Measurements from ENCODE around the gene IFNA4. TPM values are rescaled to one million over a fixed set of nuclear protein-coding genes. Genes with fewer than 3 reads are reported as not detected.
"Not testable (repeated sequence)": the region's sequence is repeated elsewhere in the genome, so short reads cannot be mapped to it uniquely, and the experiment has no call there.

Gene IFNA4
- total RNA-seq, 5 donors from 2014 or later (not counting 1 experiment from before 2014, with no cell fraction given): not detected

DNA sequence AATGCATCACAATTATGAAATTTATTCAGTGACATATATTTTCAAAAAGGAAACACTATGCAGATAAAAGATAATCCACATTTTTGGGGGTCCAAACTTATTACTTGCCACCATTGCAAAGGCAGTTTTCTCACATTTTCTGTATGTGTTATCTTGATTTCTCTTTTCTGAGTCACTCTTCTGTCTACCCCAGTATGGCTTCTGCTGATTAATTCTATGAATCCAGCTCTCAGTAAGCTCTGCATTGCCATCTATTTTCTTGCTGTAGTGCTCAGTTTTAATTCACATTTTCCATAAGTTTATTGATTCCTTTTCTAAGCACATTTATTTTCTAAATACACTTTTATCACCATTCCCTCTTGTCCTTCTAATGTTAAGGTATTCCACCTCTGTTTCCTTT, 17.8 kb upstream of the IFNA4 start:
- DNase-seq (no peak), ATAC-seq (replicated peaks in 1 of 4) (no peak)
- no peaks in the 10 kb centered on the region for H3K27me3 ChIP-seq (replicated peaks in 1 of 2; ENCODE audit: control insufficient read depth in 2 of 2, extremely low read depth in 1 of 2, insufficient read depth in 2 of 2, low read length in 1 of 2)
- Mint-ChIP-seq H3K27ac (no peak overlapping the region), H3K9me3 (peaks cover 0 to 5% (median 0%) of the 10 kb centered on the region in 3 donors), H3K4me1 (no peaks in the 10 kb centered on the region), H3K27me3 (peaks cover 18 to 19% of the 10 kb centered on the region in 2 donors), H3K36me3 (peaks cover 5% of the 10 kb centered on the region), H3K4me3 (no peak overlapping the region)
- H3K36me3 ChIP-seq (ENCODE audit: control insufficient read depth in 2 of 2, extremely low read depth in 1 of 2, insufficient read depth in 1 of 2, low read length in 1 of 2): no peaks in the 10 kb centered on the region
- ChIA-PET CTCF (no interaction called here), POLR2A (interaction anchor here in 1 of 2 donors (0.6 kb wide), 1 partner anchor 607 kb away, joined by 3 read pairs; no protein-coding TSS in a partner anchor)
- no peaks in the 10 kb centered on the region for H3K4me1 ChIP-seq (ENCODE audit: control insufficient read depth in 1 of 2, extremely low read depth in 1 of 2, insufficient read depth in 2 of 2, low read length in 2 of 2)
- H3K9me3 ChIP-seq: no peaks in the 10 kb centered on the region
- H3K4me3 ChIP-seq (ENCODE audit: control insufficient read depth in 1 of 2, extremely low read depth in 1 of 2, low read length in 1 of 2): no peak overlapping the region
- no peak overlapping the region for H3K27ac ChIP-seq (ENCODE audit: low read length)

DNA sequence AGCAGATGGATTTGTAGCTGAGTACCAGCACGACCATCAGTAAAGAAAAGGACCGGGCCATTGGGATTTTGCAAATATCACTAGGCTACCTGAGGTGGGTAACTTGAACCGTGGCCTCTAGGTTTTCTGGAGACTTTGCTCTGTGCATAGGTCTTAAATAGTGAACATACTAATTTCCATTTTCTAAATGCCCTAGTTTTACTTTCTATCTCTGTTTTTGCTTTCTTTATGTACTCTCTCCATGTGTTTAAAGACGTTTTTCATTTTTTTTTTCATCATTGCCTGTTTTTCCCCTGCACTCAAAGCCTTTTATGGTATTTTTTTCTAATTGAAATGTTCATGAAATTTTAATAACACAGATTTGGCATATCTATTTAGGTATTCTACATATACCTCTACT, 14.7 kb upstream of the IFNA4 start, which contains the start of gene IFNA7:
IFNA7 (minus strand) TSS at position 101 of the 400 bp plus-strand sequence; CDS start at position 61, 40 bp downstream.
- CTCF ChIA-PET; DNase-seq; H3K4me1 ChIP-seq (ENCODE audit: control insufficient read depth in 1 of 2, extremely low read depth in 1 of 2, insufficient read depth in 2 of 2, low read length in 2 of 2); H3K36me3 Mint-ChIP-seq; ATAC-seq (replicated peaks in 1 of 4); H3K27me3 ChIP-seq (replicated peaks in 1 of 2; ENCODE audit: control insufficient read depth in 2 of 2, extremely low read depth in 1 of 2, insufficient read depth in 2 of 2, low read length in 1 of 2); H3K36me3 ChIP-seq (ENCODE audit: control insufficient read depth in 2 of 2, extremely low read depth in 1 of 2, insufficient read depth in 1 of 2, low read length in 1 of 2); H3K27ac Mint-ChIP-seq; H3K27ac ChIP-seq (ENCODE audit: low read length); H3K4me3 Mint-ChIP-seq; H3K9me3 ChIP-seq; H3K9me3 Mint-ChIP-seq; H3K4me1 Mint-ChIP-seq; H3K4me3 ChIP-seq (ENCODE audit: control insufficient read depth in 1 of 2, extremely low read depth in 1 of 2, low read length in 1 of 2): not testable (repeated sequence)
- POLR2A ChIA-PET: interaction anchor here in 1 of 2 donors (0.6 kb wide), 1 partner anchor 573 kb away, joined by 3 read pairs; no protein-coding TSS in a partner anchor
- WGBS (ENCODE audit: insufficient coverage): 93% methylated on average over 2 of the region's 4 CpGs
- peaks cover 17 to 19% of the 10 kb centered on the region in 2 donors for H3K27me3 Mint-ChIP-seq

DNA sequence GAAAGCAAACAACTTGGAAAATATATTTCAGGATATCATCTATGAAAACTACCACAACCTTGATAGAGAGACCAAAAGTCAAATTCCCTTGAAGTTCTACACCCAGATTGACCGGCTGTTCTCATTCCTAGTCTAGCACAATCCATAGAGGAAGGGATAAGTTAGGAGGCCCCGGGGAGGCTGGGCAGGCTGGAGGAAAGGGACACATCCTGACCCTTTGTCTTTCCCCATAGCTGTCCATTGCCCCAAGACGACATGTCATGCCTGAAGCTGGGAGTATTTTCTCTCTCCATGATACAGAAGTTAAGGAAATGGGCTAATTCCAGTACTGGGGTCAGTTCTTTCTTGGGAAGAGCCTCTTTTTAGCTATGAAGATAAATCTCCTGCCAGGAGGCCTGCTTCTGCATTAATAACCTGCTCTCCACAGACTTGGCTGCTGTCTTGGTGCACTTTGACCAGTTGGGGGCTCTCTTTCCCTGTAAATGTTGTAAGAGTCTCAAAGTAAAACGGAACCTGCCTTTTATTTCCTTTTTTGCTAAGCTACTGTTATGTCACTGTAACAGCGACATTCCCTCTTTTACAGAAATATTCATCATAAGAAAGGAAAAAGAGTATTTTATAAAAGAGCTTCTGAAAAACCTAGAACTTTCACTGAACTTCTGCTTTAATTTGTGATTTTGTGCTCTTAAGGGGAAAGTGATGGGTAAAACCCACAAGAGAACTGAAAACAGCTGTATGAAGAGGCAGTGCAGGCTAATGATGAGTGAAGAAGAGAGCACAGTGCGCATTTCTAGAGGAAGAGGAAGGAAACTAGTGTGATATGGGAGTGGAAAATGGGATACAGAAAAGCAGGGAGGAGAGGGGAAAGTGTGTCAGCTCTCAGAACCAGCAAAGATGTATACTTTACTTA, 7.7 kb upstream of the IFNA4 start:
- H3K36me3 Mint-ChIP-seq; H3K4me1 ChIP-seq (ENCODE audit: control insufficient read depth in 1 of 2, extremely low read depth in 1 of 2, insufficient read depth in 2 of 2, low read length in 2 of 2); H3K4me1 Mint-ChIP-seq; H3K36me3 ChIP-seq (ENCODE audit: control insufficient read depth in 2 of 2, extremely low read depth in 1 of 2, insufficient read depth in 1 of 2, low read length in 1 of 2); H3K9me3 Mint-ChIP-seq; POLR2A ChIA-PET; H3K4me3 ChIP-seq (ENCODE audit: control insufficient read depth in 1 of 2, extremely low read depth in 1 of 2, low read length in 1 of 2); H3K9me3 ChIP-seq; H3K27ac ChIP-seq (ENCODE audit: low read length): not testable (repeated sequence)
- ATAC-seq (replicated peaks in 1 of 4): peak; percentile 80 to 95 (median 89)
- peaks cover 0 to 11% of the 10 kb centered on the region in 2 experiments for H3K27me3 ChIP-seq (replicated peaks in 1 of 2; ENCODE audit: control insufficient read depth in 2 of 2, extremely low read depth in 1 of 2, insufficient read depth in 2 of 2, low read length in 1 of 2)
- Mint-ChIP-seq H3K27me3 (peaks cover 0 to 11% of the 10 kb centered on the region in 2 donors), H3K4me3 (peak overlapping the region; percentile 22 to 49 (median 37)), H3K27ac (peak overlapping the region in 1 of 2 donors; percentile 62)
- DNase-seq: peak in 26 of 35 experiments; percentile 12 to 43 (median 20)
- CTCF ChIA-PET: interaction anchor here (0.5 to 1.4 kb wide), 16 partner anchors 9 to 1882 kb away, joined by 3 to 6 read pairs (median 3); no protein-coding TSS in a partner anchor
- 0% methylated on average over 1 of the region's 6 CpGs for WGBS (ENCODE audit: insufficient coverage)

DNA sequence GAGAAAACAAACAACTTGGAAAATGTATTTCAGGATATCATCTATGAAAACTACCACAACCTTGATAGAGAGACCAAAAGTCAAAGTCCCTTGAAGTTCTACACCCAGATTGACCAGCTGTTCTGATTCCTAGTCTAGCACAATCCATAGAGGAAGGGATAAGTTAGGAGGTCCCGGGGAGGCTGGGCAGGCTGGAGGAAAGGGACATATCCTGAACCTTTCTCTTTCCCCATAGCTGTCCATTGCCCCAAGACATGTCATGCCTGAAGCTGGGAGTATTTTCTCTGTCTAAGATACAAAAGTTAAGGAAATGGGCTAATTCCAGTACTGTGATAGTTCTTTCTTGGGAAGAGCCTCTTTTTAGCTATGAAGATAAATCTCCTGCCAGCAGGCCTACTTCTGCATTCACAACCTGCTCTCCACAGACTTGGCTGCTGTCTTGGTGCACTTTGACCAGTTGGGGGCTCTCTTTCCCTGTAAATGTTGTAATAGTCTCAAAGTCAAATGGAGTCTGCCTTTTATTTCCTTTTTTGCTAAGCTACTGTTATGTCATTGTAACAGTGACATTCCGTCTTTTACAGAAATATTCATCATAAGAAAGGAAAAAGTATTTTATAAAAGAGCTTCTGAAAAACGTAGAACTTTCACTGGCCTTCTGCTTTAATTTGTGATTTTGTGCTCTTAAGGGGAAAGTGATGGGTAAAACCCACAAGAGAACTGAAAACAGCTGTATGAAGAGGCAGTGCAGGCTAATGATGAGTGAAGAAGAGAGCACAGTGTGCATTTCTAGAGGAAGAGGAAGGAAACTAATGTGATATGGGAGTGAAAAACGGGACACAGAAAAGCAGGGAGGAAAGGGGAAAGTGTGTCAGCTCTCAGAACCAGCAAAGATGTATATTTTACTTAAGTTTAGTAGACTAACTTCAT, 4.3 kb downstream of the IFNA4 start:
- H3K4me1 Mint-ChIP-seq: peaks cover 6 to 14% (median 8%) of the 10 kb centered on the region in 3 donors

DNA sequence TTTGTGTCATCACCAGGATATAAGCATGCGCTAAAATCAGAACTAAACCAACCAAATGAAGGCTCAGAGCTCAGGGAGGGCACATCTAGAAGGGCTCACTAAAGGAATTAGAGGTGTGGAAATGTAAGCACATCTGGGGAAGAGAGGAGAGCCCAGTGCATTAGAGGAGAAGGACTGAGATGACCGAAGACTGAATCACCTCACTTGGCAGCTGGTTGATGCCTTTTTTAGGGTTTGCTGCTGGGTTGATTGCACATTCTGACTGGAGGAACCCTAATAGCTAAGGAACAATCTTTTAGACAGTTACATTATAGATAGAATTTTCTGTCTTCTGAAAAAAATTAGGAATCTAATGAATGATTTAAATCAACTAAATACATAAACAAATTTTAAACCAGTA, 12.7 kb downstream of the IFNA4 start:
- no peak overlapping the region for H3K4me3 Mint-ChIP-seq
- POLR2A ChIA-PET: no interaction called here
- no peak overlapping the region for H3K27ac Mint-ChIP-seq
- Histone ChIP-seq H3K9me3 (no peaks in the 10 kb centered on the region), H3K4me1 (ENCODE audit: control insufficient read depth in 1 of 2, extremely low read depth in 1 of 2, insufficient read depth in 2 of 2, low read length in 2 of 2) (no peaks in the 10 kb centered on the region), H3K27ac (ENCODE audit: low read length) (no peak overlapping the region), H3K4me3 (ENCODE audit: control insufficient read depth in 1 of 2, extremely low read depth in 1 of 2, low read length in 1 of 2) (no peak overlapping the region), H3K36me3 (ENCODE audit: control insufficient read depth in 2 of 2, extremely low read depth in 1 of 2, insufficient read depth in 1 of 2, low read length in 1 of 2) (no peaks in the 10 kb centered on the region), H3K27me3 (replicated peaks in 1 of 2; ENCODE audit: control insufficient read depth in 2 of 2, extremely low read depth in 1 of 2, insufficient read depth in 2 of 2, low read length in 1 of 2) (no peaks in the 10 kb centered on the region)
- no peaks in the 10 kb centered on the region for H3K9me3 Mint-ChIP-seq
- no peaks in the 10 kb centered on the region for H3K36me3 Mint-ChIP-seq
- DNase-seq (no peak), ATAC-seq (replicated peaks in 1 of 4) (no peak)
- no peaks in the 10 kb centered on the region for H3K4me1 Mint-ChIP-seq
- no CpG with 5 or more reads among the region's 2 CpGs for WGBS (ENCODE audit: insufficient coverage)
- CTCF ChIA-PET: interaction anchor here in 1 of 2 donors (1.3 kb wide), 1 partner anchor 8 kb away, joined by 6 read pairs; no protein-coding TSS in a partner anchor
- peaks cover 0 to 5% of the 10 kb centered on the region in 2 donors for H3K27me3 Mint-ChIP-seq

More for the DNA sequence above, 4.3 kb downstream of the IFNA4 start:
- CTCF ChIA-PET: interaction anchor here (0.6 to 2.1 kb wide), 14 partner anchors 9 to 1255 kb away, joined by 3 to 6 read pairs (median 4); no protein-coding TSS in a partner anchor
- H3K36me3 ChIP-seq (ENCODE audit: control insufficient read depth in 2 of 2, extremely low read depth in 1 of 2, insufficient read depth in 1 of 2, low read length in 1 of 2); H3K36me3 Mint-ChIP-seq; H3K27me3 Mint-ChIP-seq; H3K27ac ChIP-seq (ENCODE audit: low read length); H3K4me1 ChIP-seq (ENCODE audit: control insufficient read depth in 1 of 2, extremely low read depth in 1 of 2, insufficient read depth in 2 of 2, low read length in 2 of 2); H3K4me3 ChIP-seq (ENCODE audit: control insufficient read depth in 1 of 2, extremely low read depth in 1 of 2, low read length in 1 of 2); H3K9me3 ChIP-seq; H3K9me3 Mint-ChIP-seq; H3K27me3 ChIP-seq (replicated peaks in 1 of 2; ENCODE audit: control insufficient read depth in 2 of 2, extremely low read depth in 1 of 2, insufficient read depth in 2 of 2, low read length in 1 of 2): not testable (repeated sequence)
- POLR2A ChIA-PET: interaction anchor here in 1 of 2 donors (0.6 kb wide), 1 partner anchor 397 kb away, joined by 6 read pairs; no protein-coding TSS in a partner anchor
- Mint-ChIP-seq H3K27ac (peak overlapping the region; percentile 6 to 62), H3K4me3 (peak overlapping the region in 1 of 3 donors; percentile 2)
- DNase-seq (peak in 10 of 35 experiments; percentile 3 to 39 (median 16)), ATAC-seq (replicated peaks in 1 of 4) (peak; percentile 61 to 85 (median 80))
- WGBS (ENCODE audit: insufficient coverage): no CpG with 5 or more reads among the region's 4 CpGs

DNA sequence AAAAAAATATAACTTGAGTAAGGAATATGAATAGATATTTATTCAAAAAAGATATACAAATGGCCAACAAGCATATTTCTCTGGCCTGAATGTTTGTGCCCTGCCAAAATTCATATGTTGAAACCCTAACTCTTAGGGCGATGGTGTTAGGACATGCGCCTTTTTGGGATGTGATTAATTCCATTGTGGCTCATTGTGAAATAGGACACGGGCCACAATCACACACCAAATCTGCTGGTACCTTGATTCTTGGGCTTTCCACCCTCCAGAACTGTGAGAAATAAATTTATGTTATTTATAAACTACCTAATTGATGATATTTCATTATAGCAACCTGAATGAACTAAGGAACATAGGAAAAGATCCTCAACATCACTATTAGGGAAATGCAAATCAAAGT, 15.2 kb downstream of the IFNA4 start:
- Histone ChIP-seq H3K27me3 (replicated peaks in 1 of 2; ENCODE audit: control insufficient read depth in 2 of 2, extremely low read depth in 1 of 2, insufficient read depth in 2 of 2, low read length in 1 of 2) (no peaks in the 10 kb centered on the region), H3K27ac (ENCODE audit: low read length) (no peak overlapping the region), H3K4me1 (ENCODE audit: control insufficient read depth in 1 of 2, extremely low read depth in 1 of 2, insufficient read depth in 2 of 2, low read length in 2 of 2) (no peaks in the 10 kb centered on the region), H3K4me3 (ENCODE audit: control insufficient read depth in 1 of 2, extremely low read depth in 1 of 2, low read length in 1 of 2) (no peak overlapping the region), H3K9me3 (no peaks in the 10 kb centered on the region), H3K36me3 (ENCODE audit: control insufficient read depth in 2 of 2, extremely low read depth in 1 of 2, insufficient read depth in 1 of 2, low read length in 1 of 2) (no peaks in the 10 kb centered on the region)
- ATAC-seq (replicated peaks in 1 of 4) (no peak), DNase-seq (no peak)
- POLR2A ChIA-PET: no interaction called here
- Mint-ChIP-seq H3K27ac (no peak overlapping the region), H3K4me1 (no peaks in the 10 kb centered on the region), H3K36me3 (no peaks in the 10 kb centered on the region), H3K9me3 (no peaks in the 10 kb centered on the region), H3K4me3 (no peak overlapping the region), H3K27me3 (peaks cover 0 to 5% of the 10 kb centered on the region in 2 donors)
- CTCF ChIA-PET: no interaction called here
- no CpG with 5 or more reads among the region's 3 CpGs for WGBS (ENCODE audit: insufficient coverage)
